ENCODE data around the gene GARNL3. TPM values are rescaled to one million over a fixed set of nuclear protein-coding genes. Genes with fewer than 3 reads are reported as not detected.

GARNL3 gene
- total and polyA plus RNA-seq, 3 experiments from 2014 or later: 0.25 to 3.5 (median 2.5) TPM

- H3K27me3 Mint-ChIP-seq: peaks cover 31 to 64% of the 10 kb centered on the region in 2 donors
These were observed 125.6 kb downstream of the GARNL3 start for GRCh38 chr9:127390248-127390545.

GRCh38 chr9:127390563-127390962, 126.0 kb downstream of the GARNL3 start:
- Histone ChIP-seq H3K9me3 (ENCODE audit: low read length) (no peaks in the 10 kb centered on the region), H3K36me3 (ENCODE audit: insufficient read depth, low read length) (no peaks in the 10 kb centered on the region), H3K27me3 (ENCODE audit: insufficient read depth, low read length, poor library complexity, severe bottlenecking) (peaks cover 52% of the 10 kb centered on the region), H3K27ac (ENCODE audit: low read depth, low read length) (no peak overlapping the region), H3K4me3 (ENCODE audit: low read length) (no peak overlapping the region), H3K4me1 (ENCODE audit: insufficient read depth, low read length) (peaks cover 19% of the 10 kb centered on the region)
- peaks cover 29 to 60% of the 10 kb centered on the region in 2 donors for H3K27me3 Mint-ChIP-seq
- no peak overlapping the region for H3K27ac Mint-ChIP-seq
- no peak for DNase-seq
- H3K36me3 Mint-ChIP-seq: no peaks in the 10 kb centered on the region
- no peaks in the 10 kb centered on the region for H3K9me3 Mint-ChIP-seq
- no peak overlapping the region for H3K4me3 Mint-ChIP-seq
- ChIA-PET POLR2A (no interaction called here), CTCF (interaction anchor here (0.6 kb wide), 1 partner anchor 495 kb away, joined by 3 read pairs; no protein-coding TSS in a partner anchor)
- peaks cover 23 to 32% (median 24%) of the 10 kb centered on the region in 3 donors for H3K4me1 Mint-ChIP-seq

More at GRCh38 chr9:127390248-127390545, 125.6 kb downstream of the GARNL3 start:
- no peaks in the 10 kb centered on the region for H3K36me3 ChIP-seq (ENCODE audit: insufficient read depth, low read length)
- DNase-seq: no peak
- no peak overlapping the region for H3K27ac ChIP-seq (ENCODE audit: low read depth, low read length)
- ChIA-PET POLR2A (no interaction called here), CTCF (interaction anchor here (0.6 kb wide), 1 partner anchor 494 kb away, joined by 3 read pairs; no protein-coding TSS in a partner anchor)
- no peak overlapping the region for H3K4me3 ChIP-seq (ENCODE audit: low read length)
- Mint-ChIP-seq H3K27ac (peak overlapping the region in 1 of 8 donors; percentile 17), H3K4me1 (peaks cover 23 to 30% (median 24%) of the 10 kb centered on the region in 3 donors), H3K9me3 (no peaks in the 10 kb centered on the region), H3K36me3 (no peaks in the 10 kb centered on the region), H3K4me3 (no peak overlapping the region)
- H3K4me1 ChIP-seq (ENCODE audit: insufficient read depth, low read length): peaks cover 19% of the 10 kb centered on the region
- no peaks in the 10 kb centered on the region for H3K9me3 ChIP-seq (ENCODE audit: low read length)
- H3K27me3 ChIP-seq (ENCODE audit: insufficient read depth, low read length, poor library complexity, severe bottlenecking): peaks cover 54% of the 10 kb centered on the region

GRCh38 chr9:127392166-127392565, 127.6 kb downstream of the GARNL3 start:
- Histone ChIP-seq H3K9me3 (ENCODE audit: low read length) (no peaks in the 10 kb centered on the region), H3K4me3 (ENCODE audit: low read length) (no peak overlapping the region), H3K4me1 (ENCODE audit: insufficient read depth, low read length) (peaks cover 29% of the 10 kb centered on the region), H3K27me3 (ENCODE audit: insufficient read depth, low read length, poor library complexity, severe bottlenecking) (peaks cover 50% of the 10 kb centered on the region), H3K36me3 (ENCODE audit: insufficient read depth, low read length) (no peaks in the 10 kb centered on the region), H3K27ac (ENCODE audit: low read depth, low read length) (no peak overlapping the region)
- ChIA-PET CTCF (no interaction called here), POLR2A (no interaction called here)
- H3K4me3 Mint-ChIP-seq: no peak overlapping the region
- DNase-seq: no peak
- H3K27ac Mint-ChIP-seq: no peak overlapping the region
- H3K27me3 Mint-ChIP-seq: peaks cover 17 to 50% of the 10 kb centered on the region in 2 donors
- no peaks in the 10 kb centered on the region for H3K36me3 Mint-ChIP-seq
- peaks cover 23 to 32% (median 29%) of the 10 kb centered on the region in 3 donors for H3K4me1 Mint-ChIP-seq
- H3K9me3 Mint-ChIP-seq: no peaks in the 10 kb centered on the region

DNA sequence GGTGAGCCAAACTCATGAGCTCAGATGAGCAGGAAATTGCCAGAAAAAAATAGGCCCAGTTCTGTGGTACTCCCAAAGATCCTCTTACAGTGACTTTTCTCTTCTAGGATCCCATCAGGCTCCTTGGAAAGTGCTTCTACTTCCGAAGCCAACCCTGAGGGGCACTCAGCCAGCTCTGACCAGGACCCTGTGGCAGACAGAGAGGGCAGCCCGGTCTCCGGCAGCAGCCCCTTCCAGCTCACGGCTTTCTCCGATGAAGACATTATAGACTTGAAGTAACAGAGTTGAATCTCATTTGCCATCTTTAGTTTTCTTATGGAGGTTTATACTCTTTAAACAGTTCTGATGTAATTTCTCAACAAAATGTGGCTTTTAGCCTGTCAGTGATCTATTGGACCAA, 128.4 kb downstream of the GARNL3 start:
- no peaks in the 10 kb centered on the region for H3K36me3 ChIP-seq (ENCODE audit: insufficient read depth, low read length)
- Mint-ChIP-seq H3K4me1 (peaks cover 23 to 31% (median 31%) of the 10 kb centered on the region in 3 donors), H3K9me3 (no peaks in the 10 kb centered on the region), H3K36me3 (no peaks in the 10 kb centered on the region), H3K27me3 (peaks cover 17 to 51% of the 10 kb centered on the region in 2 donors), H3K4me3 (no peak overlapping the region), H3K27ac (no peak overlapping the region)
- no peaks in the 10 kb centered on the region for H3K9me3 ChIP-seq (ENCODE audit: low read length)
- ChIA-PET CTCF (no interaction called here), POLR2A (interaction anchor here (0.6 kb wide), 1 partner anchor 211 kb away, joined by 3 read pairs; no protein-coding TSS in a partner anchor)
- no peak overlapping the region for H3K4me3 ChIP-seq (ENCODE audit: low read length)
- H3K27ac ChIP-seq (ENCODE audit: low read depth, low read length): no peak overlapping the region
- no peak for DNase-seq
- peaks cover 52% of the 10 kb centered on the region for H3K27me3 ChIP-seq (ENCODE audit: insufficient read depth, low read length, poor library complexity, severe bottlenecking)
- peaks cover 27% of the 10 kb centered on the region for H3K4me1 ChIP-seq (ENCODE audit: insufficient read depth, low read length)

DNA sequence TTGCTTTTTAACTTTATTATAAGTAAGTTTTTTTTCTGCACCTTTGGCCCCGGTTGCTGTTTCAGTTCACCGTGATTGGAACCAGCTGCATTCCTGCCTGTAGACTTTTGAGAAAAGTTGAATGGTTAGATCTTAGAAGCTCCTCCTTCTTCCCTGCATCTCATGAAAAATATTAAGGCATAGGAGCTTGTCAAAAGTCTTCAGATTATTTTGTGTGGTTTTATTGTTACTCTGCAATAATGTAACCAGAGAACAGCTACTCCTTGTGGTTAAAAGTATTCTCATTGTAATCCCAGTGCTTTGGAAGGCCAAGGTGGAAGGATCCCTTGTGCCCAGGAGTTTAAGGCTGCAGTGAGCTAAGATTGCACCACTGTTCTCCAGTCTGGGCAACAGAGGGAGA, 129.1 kb downstream of the GARNL3 start:
- no peaks in the 10 kb centered on the region for H3K9me3 ChIP-seq (ENCODE audit: low read length)
- H3K27ac ChIP-seq (ENCODE audit: low read depth, low read length): no peak overlapping the region
- Mint-ChIP-seq H3K27me3 (peaks cover 23 to 58% of the 10 kb centered on the region in 2 donors), H3K4me3 (no peak overlapping the region), H3K27ac (no peak overlapping the region), H3K4me1 (peaks cover 22 to 31% (median 28%) of the 10 kb centered on the region in 3 donors), H3K9me3 (no peaks in the 10 kb centered on the region), H3K36me3 (no peaks in the 10 kb centered on the region)
- CTCF ChIA-PET: interaction anchor here (0.7 kb wide), 2 partner anchors 29 to 1783 kb away, joined by 3 read pairs; no protein-coding TSS in a partner anchor
- POLR2A ChIA-PET: interaction anchor here (0.6 to 0.7 kb wide), 2 partner anchors 177 to 210 kb away, joined by 3 to 8 read pairs; no protein-coding TSS in a partner anchor
- H3K4me1 ChIP-seq (ENCODE audit: insufficient read depth, low read length): peaks cover 27% of the 10 kb centered on the region
- no peak for DNase-seq
- H3K4me3 ChIP-seq (ENCODE audit: low read length): no peak overlapping the region
- peaks cover 58% of the 10 kb centered on the region for H3K27me3 ChIP-seq (ENCODE audit: insufficient read depth, low read length, poor library complexity, severe bottlenecking)
- no peaks in the 10 kb centered on the region for H3K36me3 ChIP-seq (ENCODE audit: insufficient read depth, low read length)

GRCh38 chr9:127395497-127396252, 131.1 kb downstream of the GARNL3 start:
- peak overlapping the region in 3 of 8 donors; percentile 5 to 75 (median 8) for H3K27ac Mint-ChIP-seq
- Histone ChIP-seq H3K27ac (ENCODE audit: low read depth, low read length) (no peak overlapping the region), H3K4me3 (ENCODE audit: low read length) (no peak overlapping the region)

DNA sequence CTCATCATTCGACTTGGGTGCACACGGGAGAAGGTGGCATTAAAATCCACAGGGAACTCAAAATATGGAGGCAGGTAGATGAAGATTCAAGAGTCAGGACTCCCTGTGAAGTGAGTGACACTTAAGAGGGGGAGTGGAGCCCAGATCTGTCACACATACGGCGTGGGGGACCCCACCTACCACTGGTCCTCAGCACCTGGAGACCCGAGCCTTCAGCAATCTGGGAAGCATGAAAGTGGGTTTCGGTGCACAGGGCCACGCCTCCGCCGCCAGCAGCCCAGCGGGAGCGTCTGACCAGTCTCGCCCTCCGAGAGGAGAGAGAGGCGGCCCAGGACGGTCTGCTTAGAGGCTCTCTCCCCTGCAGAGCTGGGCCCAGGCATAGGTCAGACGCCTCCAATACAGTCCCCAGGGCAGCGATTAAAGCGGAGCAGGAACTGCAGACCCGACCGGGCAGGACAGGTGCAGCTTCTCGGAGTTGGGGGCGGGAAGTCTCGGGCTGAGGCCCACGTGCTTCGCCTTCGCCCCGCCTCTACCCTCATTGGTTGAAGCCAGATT, 131.8 kb downstream of the GARNL3 start:
- Histone ChIP-seq H3K4me3 (ENCODE audit: low read length) (peak overlapping the region; percentile 42), H3K36me3 (ENCODE audit: insufficient read depth, low read length) (no peaks in the 10 kb centered on the region), H3K9me3 (ENCODE audit: low read length) (no peaks in the 10 kb centered on the region), H3K4me1 (ENCODE audit: insufficient read depth, low read length) (peaks cover 18% of the 10 kb centered on the region), H3K27me3 (ENCODE audit: insufficient read depth, low read length, poor library complexity, severe bottlenecking) (peaks cover 47% of the 10 kb centered on the region), H3K27ac (ENCODE audit: low read depth, low read length) (no peak overlapping the region)
- H3K27ac Mint-ChIP-seq: peak overlapping the region in 2 of 8 donors; percentile 43 to 75
- peaks cover 11 to 18% (median 14%) of the 10 kb centered on the region in 3 donors for H3K4me1 Mint-ChIP-seq
- no peaks in the 10 kb centered on the region for H3K36me3 Mint-ChIP-seq
- POLR2A ChIA-PET: interaction anchor here (0.5 to 2.9 kb wide), 4 partner anchors 28 to 720 kb away, joined by 3 to 18 read pairs (median 4); partner anchors contain the start of genes LRSAM1, RPL12 and ZNF79
- H3K4me3 Mint-ChIP-seq: peak overlapping the region; percentile 13 to 91 (median 77)
- H3K9me3 Mint-ChIP-seq: no peaks in the 10 kb centered on the region
- no peak for DNase-seq
- H3K27me3 Mint-ChIP-seq: peaks cover 21 to 58% of the 10 kb centered on the region in 2 donors
- CTCF ChIA-PET: interaction anchor here (0.8 to 1.9 kb wide), 11 partner anchors 8 to 339 kb away, joined by 3 to 10 read pairs (median 4); partner anchors contain the start of genes TOR2A and ZNF79

More at GRCh38 chr9:127395497-127396252, 131.1 kb downstream of the GARNL3 start:
- peaks cover 18% of the 10 kb centered on the region for H3K4me1 ChIP-seq (ENCODE audit: insufficient read depth, low read length)
- Mint-ChIP-seq H3K36me3 (no peaks in the 10 kb centered on the region), H3K4me3 (peak overlapping the region; percentile 0 to 91 (median 71)), H3K9me3 (no peaks in the 10 kb centered on the region), H3K4me1 (peaks cover 11 to 18% (median 14%) of the 10 kb centered on the region in 3 donors), H3K27me3 (peaks cover 17 to 56% of the 10 kb centered on the region in 2 donors)
- H3K9me3 ChIP-seq (ENCODE audit: low read length): no peaks in the 10 kb centered on the region
- no peaks in the 10 kb centered on the region for H3K36me3 ChIP-seq (ENCODE audit: insufficient read depth, low read length)
- H3K27me3 ChIP-seq (ENCODE audit: insufficient read depth, low read length, poor library complexity, severe bottlenecking): peaks cover 49% of the 10 kb centered on the region
- DNase-seq: no peak
- POLR2A ChIA-PET: interaction anchor here (2.9 kb wide), 1 partner anchor 55 kb away, joined by 18 read pairs; the partner anchor contains the start of genes LRSAM1 and RPL12
- CTCF ChIA-PET: interaction anchor here (1.3 kb wide), 1 partner anchor 172 kb away, joined by 3 read pairs; no protein-coding TSS in a partner anchor
